Dedifferentiated amniotic fluid mesenchymal stem cell (primary cell): ENCODE measurements around the gene GLG1.

ENCODE experiments used
- DNase-seq: peaks from one replicate; pipeline ENCODE4 v3.0.0-alpha.2; 2016; ENCODE audit errors: extremely low spot score

GLG1 gene

DNA sequence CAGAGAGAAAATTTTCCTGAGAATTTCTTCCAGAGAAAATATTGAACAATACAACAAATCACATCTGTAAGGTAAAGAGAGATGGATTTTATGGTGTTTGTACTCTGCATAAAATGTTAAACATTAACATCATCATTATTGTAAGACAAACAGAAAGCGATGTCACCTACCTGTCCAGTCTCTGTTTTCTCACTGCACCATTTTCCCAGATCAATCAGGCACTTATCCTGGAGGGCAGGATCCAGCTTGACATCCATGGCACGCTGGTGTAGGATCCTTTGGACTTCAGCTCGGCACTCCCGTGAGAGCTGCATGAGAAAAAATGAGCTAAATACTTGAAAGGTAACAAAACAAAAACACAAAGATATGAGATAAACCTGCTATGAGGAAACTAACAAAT lies 129.7 kb downstream of the GLG1 start:
- no peak for DNase-seq

DNA sequence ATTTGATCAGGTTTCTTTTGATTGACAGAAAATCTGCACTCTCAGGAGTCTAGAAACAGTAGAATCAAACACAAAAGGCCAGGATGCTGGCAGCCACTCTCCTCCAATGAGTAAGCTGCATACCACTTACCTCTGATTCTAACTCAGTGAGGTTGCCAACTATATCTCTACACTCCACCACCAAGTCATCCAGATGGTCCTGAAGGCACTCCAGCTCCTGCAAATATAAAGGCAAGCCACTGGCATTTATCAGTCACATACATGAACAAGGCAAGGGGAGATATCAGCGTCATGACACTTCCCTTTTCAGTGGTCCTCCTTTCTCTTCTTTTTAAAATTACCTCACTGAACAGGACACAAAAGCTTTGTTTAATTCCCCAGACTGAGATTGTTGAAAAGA lies 132.5 kb downstream of the GLG1 start:
- no peak for DNase-seq

DNA sequence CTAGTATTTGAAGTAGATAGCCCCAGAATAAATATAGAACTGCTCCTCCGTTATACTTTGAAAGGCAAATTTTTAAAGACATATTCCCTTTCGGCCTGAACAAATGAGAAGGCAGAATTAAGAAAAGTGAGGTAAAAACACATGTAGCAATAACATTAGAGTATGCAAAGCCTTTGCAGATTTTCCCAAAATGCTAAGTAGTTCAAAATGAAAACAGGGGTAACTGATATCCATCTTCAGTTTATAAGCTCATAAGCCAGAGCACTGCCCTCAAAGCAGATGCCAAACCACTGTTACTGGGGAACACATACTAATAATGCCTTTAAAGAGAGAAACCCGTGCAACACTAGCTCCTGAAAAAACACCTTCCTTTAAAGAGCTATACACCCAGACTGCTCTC lies 134.4 kb downstream of the GLG1 start:
- DNase-seq, result no peak

DNA sequence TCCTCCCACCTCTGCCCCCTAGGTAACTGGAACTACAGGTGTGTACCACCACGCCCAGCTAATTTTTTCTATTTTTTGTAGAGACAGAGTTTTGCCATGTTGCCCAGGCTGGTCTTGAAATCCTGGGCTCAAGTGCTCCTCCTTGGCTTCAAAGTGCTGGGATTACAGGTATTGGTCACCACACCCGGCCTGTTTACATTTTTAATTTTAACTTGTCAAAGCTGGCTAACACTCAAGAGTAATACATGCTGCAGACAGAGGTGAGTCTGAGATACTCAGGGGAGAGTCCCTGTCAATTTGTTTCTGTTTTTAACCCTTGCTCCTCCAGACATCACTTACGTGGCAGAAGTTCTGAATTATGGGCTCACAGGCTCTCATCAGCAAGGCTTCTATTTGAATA lies 134.9 kb downstream of the GLG1 start:
- no peak for DNase-seq

DNA sequence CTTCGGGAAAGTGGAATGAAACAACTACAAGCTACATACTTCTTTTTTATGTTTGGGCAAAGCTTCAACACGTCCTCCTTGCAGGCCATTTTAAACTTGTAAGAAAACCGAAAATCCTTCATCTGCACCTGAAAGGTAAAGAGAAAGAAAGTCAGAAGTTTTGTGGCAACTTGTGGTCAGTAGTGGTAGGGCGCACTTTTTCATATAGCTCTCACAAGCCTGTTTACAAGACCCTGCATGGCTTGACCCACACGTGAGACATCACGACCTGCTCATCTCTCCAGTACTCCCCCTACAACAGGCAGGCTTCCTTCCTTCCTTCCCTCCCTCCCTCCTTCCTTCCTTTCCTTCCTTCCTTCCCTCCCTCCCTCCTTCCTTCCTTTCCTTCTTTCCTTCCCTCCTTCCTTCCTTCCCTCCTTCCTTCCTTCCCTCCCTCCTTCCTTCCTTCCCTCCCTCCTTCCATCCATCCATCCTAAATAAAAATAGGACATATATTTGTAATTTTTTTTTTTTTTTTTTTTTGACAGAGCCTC lies 136.9 kb downstream of the GLG1 start:
- no peak for DNase-seq

DNA sequence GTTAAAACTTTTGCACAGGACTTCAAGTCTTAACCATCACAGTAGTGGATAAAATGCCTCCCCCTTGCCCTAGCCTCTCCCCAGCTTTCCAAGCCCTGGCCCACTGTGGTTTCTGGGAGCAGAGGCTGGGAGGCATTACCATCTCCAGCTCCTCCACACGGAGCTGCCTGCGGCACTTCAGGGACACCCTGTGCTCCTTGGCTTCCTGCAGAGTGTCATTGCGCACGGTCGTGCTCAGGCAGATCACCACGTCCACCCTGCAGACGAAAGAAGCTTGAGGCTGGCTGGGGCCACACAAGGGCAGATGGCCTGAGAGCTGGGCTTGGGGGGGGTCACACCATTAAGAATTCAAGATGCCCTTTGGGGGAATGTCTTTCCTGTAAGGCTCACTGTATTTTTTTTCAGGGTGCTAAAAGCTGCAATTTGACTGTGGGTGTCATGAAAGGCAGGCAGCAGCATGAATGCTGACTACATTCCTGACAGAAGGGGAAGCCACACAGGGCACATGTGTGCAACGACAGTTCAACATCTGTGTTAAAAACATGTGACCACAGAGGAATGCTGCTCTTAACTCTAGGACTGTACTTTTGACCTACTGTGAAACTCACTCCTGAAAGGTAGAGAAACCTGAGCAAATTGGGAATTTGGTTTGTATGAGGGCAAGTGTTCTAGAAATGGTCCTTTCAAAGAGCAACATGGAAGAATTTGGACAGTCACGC lies 137.9 kb downstream of the GLG1 start:
- no peak for DNase-seq

DNA sequence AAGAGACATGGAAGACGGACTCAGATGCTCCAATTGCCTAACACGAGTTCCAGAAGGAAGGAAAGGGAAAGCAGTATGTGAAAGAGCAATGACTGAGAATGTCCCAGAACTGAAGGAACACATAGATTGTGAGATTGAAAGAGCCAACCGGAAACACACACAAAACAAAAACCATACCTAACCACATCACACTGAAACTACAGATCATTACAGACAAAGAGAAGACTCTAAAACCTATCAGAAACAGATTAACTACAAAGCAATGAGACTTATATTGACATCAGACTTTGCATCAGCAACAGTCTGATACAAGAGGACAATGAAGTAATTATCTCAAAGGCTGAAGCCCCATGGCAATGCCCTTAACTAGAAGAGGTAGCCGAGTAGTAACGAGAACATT lies 140.0 kb downstream of the GLG1 start:
- DNase-seq, result no peak

DNA sequence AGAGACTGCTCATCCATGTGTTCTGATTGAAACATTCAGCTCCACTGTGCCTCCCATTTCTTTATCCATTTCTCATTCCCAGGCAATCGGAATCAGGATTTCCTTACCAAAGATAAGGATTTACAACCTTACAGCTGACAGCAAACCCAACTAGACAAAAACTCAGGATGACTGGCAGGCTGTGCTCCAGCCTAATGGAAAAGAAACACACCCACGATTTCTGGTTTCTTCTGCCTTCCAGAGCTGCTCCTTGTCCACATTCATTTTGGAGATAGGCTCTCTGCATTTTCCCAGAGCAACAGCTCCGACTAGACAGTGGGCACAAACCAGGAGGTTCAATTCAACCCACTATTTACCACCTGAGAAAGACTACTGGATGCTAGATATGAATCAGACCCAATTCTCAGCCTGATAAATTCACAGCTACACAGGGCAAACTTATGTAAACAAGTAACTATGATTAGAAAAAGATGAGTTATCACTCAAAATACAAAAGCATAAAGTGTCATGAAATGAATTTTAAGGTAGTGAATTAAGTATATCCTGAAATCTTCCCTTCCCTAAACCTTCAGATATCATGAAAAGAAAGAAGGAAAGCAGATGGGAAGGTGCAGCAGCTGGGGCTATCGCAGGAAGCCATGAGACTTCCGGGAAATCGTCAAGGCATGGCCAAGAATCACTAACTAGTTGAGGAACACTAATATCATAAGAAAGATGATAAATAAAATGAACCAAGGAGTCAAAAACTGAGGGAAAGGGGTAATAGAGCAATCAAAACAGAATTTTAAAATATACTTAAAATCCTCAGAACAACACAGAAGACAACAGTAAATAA lies 140.8 kb downstream of the GLG1 start:
- DNase-seq, result no peak

DNA sequence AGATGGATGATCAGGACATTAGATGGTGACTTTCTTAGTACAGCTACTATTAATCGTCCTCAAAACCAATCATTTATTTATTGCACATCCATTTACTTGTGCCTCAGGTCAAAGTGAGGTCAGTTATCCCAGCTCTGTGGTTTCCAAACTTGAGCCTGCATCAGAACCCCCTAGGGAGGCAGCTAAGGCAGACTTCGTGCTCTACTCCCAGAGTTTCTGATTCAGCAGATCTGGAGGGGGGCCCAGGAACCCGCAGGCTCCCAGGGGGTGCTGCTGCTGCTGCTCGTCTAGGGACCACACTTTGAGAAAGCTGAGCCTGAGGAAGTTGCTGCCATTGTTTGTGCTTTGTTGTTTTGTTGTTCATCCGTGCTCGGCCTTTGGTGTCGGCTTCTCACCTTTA lies 141.6 kb downstream of the GLG1 start:
- no peak for DNase-seq

DNA sequence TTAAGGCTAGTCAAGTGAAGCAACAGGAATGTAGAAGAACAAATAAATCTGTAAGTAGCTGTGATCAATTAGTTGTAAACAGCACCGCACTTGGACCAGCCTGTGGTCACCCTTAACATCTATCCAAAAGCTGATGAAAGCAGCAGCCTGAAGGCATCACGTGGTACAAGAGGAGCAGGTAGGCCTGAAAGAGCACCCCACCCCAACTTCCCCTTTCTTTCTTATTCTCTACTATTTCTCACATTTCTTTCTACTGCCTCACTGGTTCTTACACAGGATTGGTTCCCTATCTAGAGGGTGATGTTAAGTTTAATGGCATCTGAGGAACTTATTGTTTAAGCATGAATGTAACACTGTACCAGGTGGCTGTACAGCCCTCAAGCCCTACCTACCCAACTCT lies 143.0 kb downstream of the GLG1 start:
- no peak for DNase-seq

DNA sequence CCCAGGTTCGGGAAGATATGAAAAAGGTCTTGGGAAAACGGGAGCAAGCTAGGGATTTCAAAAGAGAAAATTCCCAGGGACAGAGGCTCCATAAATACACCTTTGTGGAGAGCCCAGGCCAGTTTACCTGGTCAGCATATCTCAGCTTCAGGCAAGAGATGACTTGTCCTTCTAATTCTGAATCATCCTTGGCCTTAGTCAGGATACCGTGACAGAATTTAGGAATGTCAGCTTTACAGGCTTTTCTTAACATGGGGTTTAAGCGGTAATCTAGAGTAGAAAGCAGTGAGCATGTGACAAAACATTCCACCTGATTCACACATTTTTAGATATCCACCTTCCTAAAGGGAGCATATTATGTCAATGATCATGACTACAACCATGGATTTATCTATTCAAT lies 144.6 kb downstream of the GLG1 start:
- no peak for DNase-seq

DNA sequence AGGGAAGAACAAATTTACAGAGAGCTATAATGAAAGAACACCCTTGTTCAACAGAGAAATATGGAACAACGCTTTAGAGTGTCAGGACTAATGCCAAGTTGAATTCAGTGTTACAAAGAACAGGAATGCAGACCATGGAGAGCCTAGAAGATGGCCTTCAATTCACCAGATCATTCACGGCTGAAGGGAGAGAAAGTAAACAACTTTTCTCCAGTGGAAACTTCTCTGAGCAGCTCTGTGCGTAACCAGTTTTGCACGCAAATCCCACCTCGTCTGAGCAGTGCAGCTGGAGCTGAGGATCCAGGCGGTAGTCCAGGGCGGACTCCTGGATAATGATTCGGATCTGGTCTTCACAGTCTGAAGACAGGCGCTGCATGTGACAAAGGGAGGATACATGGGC lies 145.1 kb downstream of the GLG1 start:
- DNase-seq, result no peak

DNA sequence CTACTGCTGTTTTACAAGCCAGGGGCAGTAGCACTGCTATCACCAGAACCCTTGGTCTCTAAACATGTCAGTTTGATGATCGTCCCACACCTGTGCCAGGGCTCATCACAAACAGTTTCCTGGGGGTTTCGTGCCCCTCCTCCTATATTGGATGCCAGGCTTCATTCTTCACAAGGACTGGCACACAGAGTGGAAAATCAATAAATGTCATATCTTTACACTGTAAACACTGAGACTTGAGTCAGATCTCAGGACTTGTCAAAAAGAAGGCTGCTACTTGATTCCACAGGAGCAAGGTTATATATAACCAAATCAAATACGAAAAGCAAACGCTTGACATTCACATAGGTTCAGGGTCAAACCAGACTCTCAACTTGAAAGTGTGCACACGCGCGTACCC lies 146.4 kb downstream of the GLG1 start:
- DNase-seq, result no peak

DNA sequence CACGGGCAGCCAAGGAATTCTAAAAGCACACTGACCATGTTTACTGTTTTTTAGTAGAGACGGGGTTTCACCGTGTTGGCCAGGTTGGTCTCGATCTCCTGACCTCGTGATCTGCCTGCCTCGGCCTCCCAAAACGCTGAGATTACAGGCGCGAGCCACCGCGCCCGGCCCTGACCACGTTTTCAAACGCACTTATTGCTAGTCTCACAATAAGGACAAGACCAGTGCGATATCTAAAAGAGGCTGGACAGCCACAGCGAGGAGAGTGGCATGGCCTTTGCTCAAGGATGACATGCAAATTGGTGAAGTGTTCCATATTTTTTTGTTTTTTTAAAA lies 150.7 kb downstream of the GLG1 start:
- DNase-seq, result no peak

DNA sequence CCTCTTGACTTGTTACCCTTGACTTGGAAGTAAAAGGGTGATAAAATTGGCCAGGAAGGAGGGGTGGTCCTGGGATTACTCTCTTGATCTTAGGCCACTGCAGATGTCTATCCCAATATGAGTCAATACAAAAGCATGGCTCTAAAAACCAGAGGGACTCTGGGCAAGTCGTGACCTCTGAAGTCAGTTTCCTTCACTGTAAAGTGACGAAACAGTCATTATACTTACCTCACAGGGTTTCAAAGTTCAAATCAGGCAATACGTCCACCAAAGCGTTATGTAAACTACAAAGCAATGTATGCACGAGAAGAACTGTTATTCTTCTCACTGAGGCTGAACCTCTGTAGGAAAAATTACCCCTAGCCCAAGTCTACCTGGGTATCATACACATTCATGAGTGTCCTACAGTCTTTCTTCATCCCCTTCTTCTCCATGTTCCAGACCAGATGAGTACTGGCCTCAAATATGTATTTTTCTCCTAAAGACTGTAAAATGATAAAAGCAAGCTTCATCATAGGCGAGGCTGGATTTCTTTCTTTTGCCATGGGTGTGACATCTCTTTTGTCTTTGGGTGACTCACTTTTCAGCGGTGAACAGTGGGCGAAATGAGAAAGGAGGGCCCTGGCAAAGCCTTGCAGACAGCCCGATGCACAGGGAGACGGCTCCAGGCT lies 151.2 kb downstream of the GLG1 start:
- no peak for DNase-seq

DNA sequence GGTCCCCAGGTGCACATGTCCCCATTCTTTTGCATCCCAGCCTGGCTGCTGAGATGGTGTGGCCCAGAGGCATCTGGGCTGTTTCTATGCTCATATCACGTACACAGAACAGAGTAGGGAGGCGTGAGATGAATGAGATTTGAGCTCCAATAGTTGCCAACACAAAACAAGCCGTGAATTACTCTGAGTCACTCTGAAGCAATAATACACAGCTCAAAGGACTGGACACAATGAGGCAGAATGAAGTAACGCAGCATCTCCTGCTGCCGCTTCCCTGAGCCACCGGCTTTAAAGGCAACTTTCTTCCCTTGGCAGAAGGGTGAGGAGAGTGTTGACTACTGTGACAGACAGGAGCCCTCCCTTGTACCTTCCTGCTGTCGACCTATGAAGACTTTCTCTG lies 151.7 kb downstream of the GLG1 start:
- no peak for DNase-seq

DNA sequence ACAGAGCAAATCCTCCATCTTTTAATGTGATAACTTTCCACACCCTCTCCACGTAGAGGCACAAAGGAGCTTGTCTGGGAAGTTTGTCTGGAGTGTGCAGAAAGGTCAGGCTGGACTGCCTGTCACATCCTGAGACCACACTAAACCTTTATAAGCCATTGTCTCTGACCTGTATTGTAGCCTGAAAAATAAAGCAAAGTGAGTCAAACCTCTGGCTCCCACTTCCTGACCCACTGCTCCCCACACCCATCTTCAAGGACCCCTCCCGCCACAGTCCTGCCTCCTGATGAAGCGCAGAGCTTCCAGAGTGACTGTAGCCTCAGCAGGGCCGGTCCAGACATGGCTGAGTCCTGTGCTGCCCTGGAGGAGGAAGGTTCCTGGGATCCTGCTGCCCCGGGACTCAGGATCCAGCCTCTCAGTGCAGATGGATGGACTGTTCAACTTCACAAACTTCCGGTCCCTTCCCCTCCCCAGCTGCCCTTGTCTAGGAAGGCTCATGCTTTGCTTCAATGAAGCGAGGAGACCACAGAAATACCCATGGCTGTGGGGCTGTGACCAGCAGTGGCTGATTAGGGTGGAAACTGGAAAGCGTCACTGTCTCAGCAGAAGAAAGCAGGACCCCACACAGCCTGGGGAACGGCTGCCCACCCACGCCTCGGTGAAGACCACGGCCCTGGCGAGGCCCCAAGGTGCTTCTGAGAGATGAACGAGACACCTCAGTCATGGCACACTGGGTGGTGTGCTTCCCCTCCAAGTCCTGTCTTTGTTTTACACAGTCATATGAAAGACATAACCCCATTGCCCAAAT lies 154.8 kb downstream of the GLG1 start:
- DNase-seq, result no peak

DNA sequence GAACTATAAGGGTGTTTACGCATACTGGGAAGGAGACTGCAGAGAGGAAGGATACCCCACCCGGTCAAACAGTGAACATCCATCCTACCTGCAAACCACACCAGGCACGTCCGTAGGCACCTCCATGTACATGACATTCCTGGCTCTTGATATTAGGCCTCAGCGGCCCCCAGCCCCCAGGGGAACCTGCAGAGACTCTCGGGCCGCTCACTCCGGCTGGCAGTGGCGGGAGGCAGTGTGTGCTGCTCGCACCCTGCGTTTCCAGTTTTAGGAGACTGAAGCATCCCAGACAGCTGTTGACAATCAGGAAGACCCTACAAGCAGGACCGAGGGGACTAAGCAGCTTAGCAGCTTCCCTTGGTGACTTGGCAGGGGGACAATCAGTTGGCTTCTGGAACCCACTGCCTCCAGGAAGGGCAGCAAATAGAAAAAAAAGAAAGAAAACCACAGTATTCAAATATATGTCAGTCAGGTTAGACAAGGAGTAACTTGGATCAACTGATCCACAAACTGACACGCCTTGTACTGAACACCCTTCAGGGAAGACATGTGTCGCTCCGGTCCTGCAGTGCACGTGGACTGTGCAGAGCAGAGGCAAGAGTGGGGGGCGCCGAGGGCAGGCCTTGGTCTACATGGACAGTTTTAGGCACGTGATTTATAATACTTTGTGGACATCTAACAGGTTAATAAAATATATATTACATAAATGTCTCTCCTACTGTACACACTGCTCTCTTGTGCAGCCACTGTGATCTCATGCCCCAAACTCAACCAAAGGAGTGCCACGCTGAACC lies 155.8 kb downstream of the GLG1 start:
- DNase-seq, result no peak

DNA sequence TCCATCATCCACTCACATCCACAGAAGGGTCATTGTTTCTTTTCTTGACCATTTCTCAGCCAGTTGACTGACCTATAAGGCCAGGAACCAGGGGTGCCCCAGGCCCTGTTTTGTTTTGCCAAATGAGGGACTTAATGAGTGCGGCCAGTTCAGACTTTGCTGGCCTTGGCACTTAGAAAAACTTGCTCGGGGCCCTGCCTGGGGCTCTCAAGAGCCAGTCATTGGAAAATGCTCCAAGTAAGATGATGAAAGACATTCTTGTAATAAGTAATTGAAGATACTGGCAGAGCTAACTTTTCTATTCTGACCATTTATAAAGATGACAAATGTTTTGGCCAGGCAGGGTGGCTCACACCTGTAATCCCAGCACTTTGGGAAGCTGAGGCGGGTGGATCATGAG lies 156.7 kb downstream of the GLG1 start:
- no peak for DNase-seq

DNA sequence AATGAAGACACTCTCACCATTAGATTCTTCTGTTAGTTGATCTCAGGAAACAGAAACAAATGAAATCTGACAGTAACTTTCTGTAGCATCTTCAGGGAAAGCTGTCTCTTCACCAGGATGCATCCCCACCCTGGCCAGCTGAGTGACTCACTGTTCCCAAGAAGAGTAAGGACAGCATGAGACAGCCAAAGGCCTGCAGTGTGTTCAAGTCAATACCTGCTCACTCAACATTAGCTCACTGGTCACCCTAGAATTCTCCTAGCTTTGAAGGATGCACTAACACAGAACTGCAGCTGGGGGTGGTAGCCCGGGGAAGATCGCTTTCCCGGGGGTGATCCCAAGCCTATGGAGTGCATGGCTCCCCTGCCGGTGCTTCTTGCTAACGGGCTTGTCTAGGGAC lies 157.4 kb downstream of the GLG1 start:
- DNase-seq, result no peak

DNA sequence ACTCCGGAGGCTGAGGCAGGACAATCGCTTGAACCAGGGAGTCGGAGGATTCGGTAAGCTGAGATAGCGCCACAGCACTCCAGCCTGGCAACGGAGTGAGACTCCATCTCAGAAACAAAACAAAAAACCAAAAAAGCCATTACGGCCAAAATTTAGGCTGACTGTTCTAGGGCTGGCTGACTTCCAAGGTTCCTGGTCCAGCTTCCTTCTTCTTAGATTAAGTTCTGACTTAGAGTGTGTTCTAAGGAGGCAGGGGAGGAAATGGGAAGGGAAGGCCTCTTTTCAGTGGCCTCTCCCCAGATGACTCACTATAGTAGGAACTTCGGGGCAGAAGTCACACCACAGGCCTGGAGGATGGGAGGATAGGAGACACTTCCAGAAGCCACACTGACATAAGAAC lies 157.9 kb downstream of the GLG1 start:
- peak; percentile 73 for DNase-seq
